H1 (cell line): ENCODE measurements around the gene SYNDIG1. TPM values are rescaled to one million over a fixed set of nuclear protein-coding genes. Genes with fewer than 3 reads are reported as not detected.

Source experiments
- POLR2AphosphoS5 ChIP-seq: IDR thresholded peaks from 2 replicates; pipeline ENCODE4 v1.6.1; 2011; ENCODE audit warnings: low read depth, low read length
- polyA plus RNA-seq, 7 experiments: library from polyadenylated mRNA; depleted of rRNA in 3 of 7; stranded (reverse) in 5 of 7; unstranded in 2 of 7; fragments of >200 nt in 5 of 7; fragments of 200-250 nt in 2 of 7; gene quantifications; 1 replicate in 5 of 7; 2 replicates in 1 of 7; 4 replicates in 1 of 7; pipeline versions ENCODE4 v1.2.1 to v1.2.3, GENCODE V29; 2011 to 2013; ENCODE audit warnings: missing spikeins in 2 of 7, mixed read lengths in 2 of 7
- total RNA-seq: library from RNA; stranded (reverse); fragmentation: NEBNext Ultra II Directional; extraction: Animal tissue kit (Norgen Biotek cat#: 25700); gene quantifications from 2 replicates; pipeline ENCODE4 v1.2.1, GENCODE V29; 2021

The SYNDIG1 gene
- total and polyA plus RNA-seq, 2 of the 8 experiments (the other 6 are each of a cell fraction or from before 2014, with no cell fraction given), result 6.5 to 7.8 TPM

GRCh38 chr20:24664266-24664986, 195.0 kb downstream of the SYNDIG1 start (continued):
- TF ChIP-seq POLR2AphosphoS5, result no peak
